ENCODE measurements around the gene BTNL3. TPM values are rescaled to one million over a fixed set of nuclear protein-coding genes. Genes with fewer than 3 reads are reported as not detected.

BTNL3 gene, protein sequence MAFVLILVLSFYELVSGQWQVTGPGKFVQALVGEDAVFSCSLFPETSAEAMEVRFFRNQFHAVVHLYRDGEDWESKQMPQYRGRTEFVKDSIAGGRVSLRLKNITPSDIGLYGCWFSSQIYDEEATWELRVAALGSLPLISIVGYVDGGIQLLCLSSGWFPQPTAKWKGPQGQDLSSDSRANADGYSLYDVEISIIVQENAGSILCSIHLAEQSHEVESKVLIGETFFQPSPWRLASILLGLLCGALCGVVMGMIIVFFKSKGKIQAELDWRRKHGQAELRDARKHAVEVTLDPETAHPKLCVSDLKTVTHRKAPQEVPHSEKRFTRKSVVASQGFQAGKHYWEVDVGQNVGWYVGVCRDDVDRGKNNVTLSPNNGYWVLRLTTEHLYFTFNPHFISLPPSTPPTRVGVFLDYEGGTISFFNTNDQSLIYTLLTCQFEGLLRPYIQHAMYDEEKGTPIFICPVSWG
- not detected for polyA plus RNA-seq (2013, experiment 1 of 2)
- not detected for polyA plus RNA-seq (2013, experiment 2 of 2)

DNA sequence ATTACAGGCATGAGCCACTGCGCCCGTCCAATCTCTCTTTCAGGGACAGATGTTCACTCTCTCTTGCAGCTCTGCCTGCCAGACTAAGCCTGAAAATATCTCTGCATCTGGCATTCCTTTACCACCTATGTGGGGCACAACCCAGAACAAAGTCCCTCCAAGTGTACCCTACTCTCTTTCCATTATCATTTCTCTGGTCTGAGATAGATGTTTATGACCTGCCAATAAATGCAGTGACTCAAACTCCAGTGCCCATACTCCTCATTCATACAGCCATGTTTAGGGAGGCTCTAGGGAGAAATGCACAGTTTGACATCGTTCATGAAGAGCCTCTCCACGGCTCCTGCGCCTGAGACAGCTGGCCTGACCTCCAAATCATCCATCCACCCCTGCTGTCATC is at the start of gene BTNL3:
TSS of gene BTNL3 (plus strand) at position 255 of the 400 bp plus-strand sequence. CDS start 183 bp downstream, outside the sequence.
- Histone ChIP-seq H3K79me1 (ENCODE audit: low read depth, low read length) (no peaks in the 10 kb centered on the region), H2BK12ac (ENCODE audit: low read length) (no peak within 1 kb of the TSS), H4K8ac (ENCODE audit: low read depth, low read length) (no peak within 1 kb of the TSS), H3K27ac (replicated peaks; ENCODE audit: low read length) (no peak within 1 kb of the TSS), H4K91ac (ENCODE audit: low read depth, low read length, poor library complexity) (no peak within 1 kb of the TSS), H3K27me3 (ENCODE audit: control insufficient read depth in 3 of 3, insufficient read depth in 3 of 3, low read depth in 1 of 3, low read length in 3 of 3) (no peaks in the 10 kb centered on the region), H2AFZ (ENCODE audit: low read length) (no peak within 1 kb of the TSS), H3K4ac (ENCODE audit: low read length) (no peak within 1 kb of the TSS), H3K23ac (ENCODE audit: low read depth, low read length, poor library complexity) (no peak within 1 kb of the TSS), H3K14ac (ENCODE audit: low read length) (no peak within 1 kb of the TSS), H3K18ac (ENCODE audit: low read length) (peak within 1 kb of the TSS; percentile 19), H2BK15ac (ENCODE audit: low read length) (no peak within 1 kb of the TSS), H2AK5ac (ENCODE audit: low read depth, low read length) (no peak within 1 kb of the TSS), H3K36me3 (replicated peaks in 1 of 2; ENCODE audit: control insufficient read depth in 2 of 2, insufficient read depth in 2 of 2, low read length in 2 of 2) (no peaks in the 10 kb centered on the region), H2BK120ac (ENCODE audit: low read depth, low read length) (no peak within 1 kb of the TSS), H3K9me3 (replicated peaks in 1 of 2; ENCODE audit: control insufficient read depth in 2 of 2, insufficient read depth in 1 of 2, low read depth in 1 of 2, low read length in 2 of 2) (no peaks in the 10 kb centered on the region), H2BK5ac (ENCODE audit: low read length) (no peak within 1 kb of the TSS), H3K4me2 (ENCODE audit: insufficient read depth, low read length, poor library complexity, severe bottlenecking) (no peak within 1 kb of the TSS), H3K4me1 (ENCODE audit: control insufficient read depth in 2 of 2, insufficient read depth in 1 of 2, low read depth in 1 of 2, low read length in 2 of 2) (peaks cover 0 to 1% of the 10 kb centered on the region in 2 donors), H3K9ac (ENCODE audit: low read depth, low read length, poor library complexity) (no peak within 1 kb of the TSS), H3K4me3 (ENCODE audit: low read length in 2 of 2) (no peak within 1 kb of the TSS)
- no CpG with 5 or more reads among the region's 5 CpGs for WGBS, 2 donors (ENCODE audit: extremely low coverage in 2 of 2, insufficient read length in 2 of 2, insufficient replicate concordance in 1 of 2)
- no peak for DNase-seq (ENCODE audit: low spot score)

DNA sequence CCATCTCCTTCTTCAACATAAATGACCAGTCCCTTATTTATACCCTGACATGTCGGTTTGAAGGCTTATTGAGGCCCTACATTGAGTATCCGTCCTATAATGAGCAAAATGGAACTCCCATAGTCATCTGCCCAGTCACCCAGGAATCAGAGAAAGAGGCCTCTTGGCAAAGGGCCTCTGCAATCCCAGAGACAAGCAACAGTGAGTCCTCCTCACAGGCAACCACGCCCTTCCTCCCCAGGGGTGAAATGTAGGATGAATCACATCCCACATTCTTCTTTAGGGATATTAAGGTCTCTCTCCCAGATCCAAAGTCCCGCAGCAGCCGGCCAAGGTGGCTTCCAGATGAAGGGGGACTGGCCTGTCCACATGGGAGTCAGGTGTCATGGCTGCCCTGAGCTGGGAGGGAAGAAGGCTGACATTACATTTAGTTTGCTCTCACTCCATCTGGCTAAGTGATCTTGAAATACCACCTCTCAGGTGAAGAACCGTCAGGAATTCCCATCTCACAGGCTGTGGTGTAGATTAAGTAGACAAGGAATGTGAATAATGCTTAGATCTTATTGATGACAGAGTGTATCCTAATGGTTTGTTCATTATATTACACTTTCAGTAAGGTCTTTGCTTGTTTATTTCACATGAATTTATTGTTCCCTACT is 38.2 kb upstream of the BTNL3 start:
- no peak overlapping the region for H2AFZ ChIP-seq (ENCODE audit: low read length)
- H3K9ac ChIP-seq (ENCODE audit: low read depth, low read length, poor library complexity) = no peak overlapping the region
- H3K4me3 ChIP-seq (ENCODE audit: low read length in 2 of 2) = no peak overlapping the region
- no peak overlapping the region for H2BK120ac ChIP-seq (ENCODE audit: low read depth, low read length)
- H2BK5ac ChIP-seq (ENCODE audit: low read length) = no peak overlapping the region
- no peak for DNase-seq (ENCODE audit: low spot score)
- H3K4me1 ChIP-seq (ENCODE audit: control insufficient read depth in 2 of 2, insufficient read depth in 1 of 2, low read depth in 1 of 2, low read length in 2 of 2) = no peaks in the 10 kb centered on the region
- H4K8ac ChIP-seq (ENCODE audit: low read depth, low read length) = no peak overlapping the region
- no CpG with 5 or more reads among the region's 6 CpGs for WGBS, 2 donors (ENCODE audit: extremely low coverage in 2 of 2, insufficient read length in 2 of 2, insufficient replicate concordance in 1 of 2)
- no peaks in the 10 kb centered on the region for H3K36me3 ChIP-seq (replicated peaks in 1 of 2; ENCODE audit: control insufficient read depth in 2 of 2, insufficient read depth in 2 of 2, low read length in 2 of 2)
- no peaks in the 10 kb centered on the region for H3K27me3 ChIP-seq (ENCODE audit: control insufficient read depth in 3 of 3, insufficient read depth in 3 of 3, low read depth in 1 of 3, low read length in 3 of 3)
- H4K91ac ChIP-seq (ENCODE audit: low read depth, low read length, poor library complexity) = no peak overlapping the region
- H2AK5ac ChIP-seq (ENCODE audit: low read depth, low read length) = no peak overlapping the region
- no peak overlapping the region for H2BK15ac ChIP-seq (ENCODE audit: low read length)
- H3K14ac ChIP-seq (ENCODE audit: low read length) = no peak overlapping the region
- H3K18ac ChIP-seq (ENCODE audit: low read length) = no peak overlapping the region
- no peaks in the 10 kb centered on the region for H3K9me3 ChIP-seq (replicated peaks in 1 of 2; ENCODE audit: control insufficient read depth in 2 of 2, insufficient read depth in 1 of 2, low read depth in 1 of 2, low read length in 2 of 2)
- H3K4ac ChIP-seq (ENCODE audit: low read length) = no peak overlapping the region
- H3K23ac ChIP-seq (ENCODE audit: low read depth, low read length, poor library complexity) = no peak overlapping the region
- no peaks in the 10 kb centered on the region for H3K79me1 ChIP-seq (ENCODE audit: low read depth, low read length)
- no peak overlapping the region for H3K27ac ChIP-seq (replicated peaks; ENCODE audit: low read length)
- H2BK12ac ChIP-seq (ENCODE audit: low read length) = no peak overlapping the region
- H3K4me2 ChIP-seq (ENCODE audit: insufficient read depth, low read length, poor library complexity, severe bottlenecking) = no peak overlapping the region

DNA sequence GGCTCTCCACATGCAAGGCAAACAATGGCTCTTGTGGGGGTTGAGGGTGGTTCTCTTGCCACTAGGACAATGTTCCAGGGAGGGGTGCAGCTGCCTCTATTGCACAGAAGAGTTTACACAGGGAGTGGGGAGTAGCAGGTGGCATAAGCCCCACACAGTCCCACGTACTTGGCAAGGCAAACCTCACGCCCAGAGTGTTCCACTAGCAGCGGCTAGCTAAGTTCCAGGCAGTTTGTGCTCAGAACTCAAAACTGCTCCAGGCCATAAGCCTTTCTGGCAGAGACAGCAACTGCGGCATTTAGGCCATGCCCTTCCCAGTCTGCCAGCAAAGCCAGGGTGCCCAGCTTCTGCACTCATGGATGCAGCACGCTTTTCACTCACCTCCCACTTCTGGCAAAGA is 29.0 kb upstream of the BTNL3 start:
- no peak overlapping the region for H4K91ac ChIP-seq (ENCODE audit: low read depth, low read length, poor library complexity)
- no peak overlapping the region for H3K4me3 ChIP-seq (ENCODE audit: low read length in 2 of 2)
- H4K8ac ChIP-seq (ENCODE audit: low read depth, low read length) = peak overlapping the region; percentile 74
- H2AFZ ChIP-seq (ENCODE audit: low read length) = no peak overlapping the region
- H3K36me3 ChIP-seq (replicated peaks in 1 of 2; ENCODE audit: control insufficient read depth in 2 of 2, insufficient read depth in 2 of 2, low read length in 2 of 2) = no peaks in the 10 kb centered on the region
- peaks cover 0 to 7% of the 10 kb centered on the region in 2 donors for H3K9me3 ChIP-seq (replicated peaks in 1 of 2; ENCODE audit: control insufficient read depth in 2 of 2, insufficient read depth in 1 of 2, low read depth in 1 of 2, low read length in 2 of 2)
- no peak overlapping the region for H3K4me2 ChIP-seq (ENCODE audit: insufficient read depth, low read length, poor library complexity, severe bottlenecking)
- H3K23ac ChIP-seq (ENCODE audit: low read depth, low read length, poor library complexity) = no peak overlapping the region
- H2BK15ac ChIP-seq (ENCODE audit: low read length) = no peak overlapping the region
- no peak for DNase-seq (ENCODE audit: low spot score)
- no CpG with 5 or more reads among the region's 5 CpGs for WGBS, 2 donors (ENCODE audit: extremely low coverage in 2 of 2, insufficient read length in 2 of 2, insufficient replicate concordance in 1 of 2)
- no peak overlapping the region for H3K14ac ChIP-seq (ENCODE audit: low read length)
- H3K18ac ChIP-seq (ENCODE audit: low read length) = peak overlapping the region; percentile 36
- no peak overlapping the region for H3K4ac ChIP-seq (ENCODE audit: low read length)
- no peak overlapping the region for H2BK5ac ChIP-seq (ENCODE audit: low read length)
- no peak overlapping the region for H2AK5ac ChIP-seq (ENCODE audit: low read depth, low read length)
- no peak overlapping the region for H2BK12ac ChIP-seq (ENCODE audit: low read length)
- H3K4me1 ChIP-seq (ENCODE audit: control insufficient read depth in 2 of 2, insufficient read depth in 1 of 2, low read depth in 1 of 2, low read length in 2 of 2) = no peaks in the 10 kb centered on the region
- H3K79me1 ChIP-seq (ENCODE audit: low read depth, low read length) = no peaks in the 10 kb centered on the region
- no peak overlapping the region for H2BK120ac ChIP-seq (ENCODE audit: low read depth, low read length)
- no peaks in the 10 kb centered on the region for H3K27me3 ChIP-seq (ENCODE audit: control insufficient read depth in 3 of 3, insufficient read depth in 3 of 3, low read depth in 1 of 3, low read length in 3 of 3)
- H3K9ac ChIP-seq (ENCODE audit: low read depth, low read length, poor library complexity) = no peak overlapping the region
- H3K27ac ChIP-seq (replicated peaks; ENCODE audit: low read length) = no peak overlapping the region

DNA sequence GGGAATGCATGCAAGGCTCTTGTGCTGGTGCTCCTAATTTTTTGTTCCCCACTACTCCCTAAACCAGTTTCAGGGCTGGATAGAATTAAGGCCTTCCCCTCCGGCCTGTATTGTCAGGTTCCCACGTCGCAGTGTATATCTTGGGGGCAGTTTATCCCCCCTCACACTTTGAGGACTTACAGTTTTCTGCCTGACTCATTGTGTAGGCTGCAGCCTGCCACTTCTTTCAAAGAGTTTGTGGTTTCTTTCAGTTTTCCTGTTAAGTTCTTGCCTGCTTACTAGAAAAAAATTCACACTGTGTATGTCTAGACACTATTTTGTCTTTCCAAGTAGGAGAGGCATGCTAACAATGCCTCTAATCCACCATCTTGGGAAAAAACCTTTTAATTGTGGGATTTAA is 28.4 kb upstream of the BTNL3 start:
- Histone ChIP-seq H3K14ac (ENCODE audit: low read length) (no peak overlapping the region), H2BK5ac (ENCODE audit: low read length) (no peak overlapping the region), H4K91ac (ENCODE audit: low read depth, low read length, poor library complexity) (no peak overlapping the region), H3K4me1 (ENCODE audit: control insufficient read depth in 2 of 2, insufficient read depth in 1 of 2, low read depth in 1 of 2, low read length in 2 of 2) (no peaks in the 10 kb centered on the region), H2BK15ac (ENCODE audit: low read length) (no peak overlapping the region), H4K8ac (ENCODE audit: low read depth, low read length) (no peak overlapping the region), H3K23ac (ENCODE audit: low read depth, low read length, poor library complexity) (no peak overlapping the region), H3K9me3 (replicated peaks in 1 of 2; ENCODE audit: control insufficient read depth in 2 of 2, insufficient read depth in 1 of 2, low read depth in 1 of 2, low read length in 2 of 2) (peaks cover 0 to 7% of the 10 kb centered on the region in 2 donors), H3K4ac (ENCODE audit: low read length) (no peak overlapping the region), H3K4me3 (ENCODE audit: low read length in 2 of 2) (no peak overlapping the region), H2AFZ (ENCODE audit: low read length) (no peak overlapping the region), H3K18ac (ENCODE audit: low read length) (no peak overlapping the region), H3K4me2 (ENCODE audit: insufficient read depth, low read length, poor library complexity, severe bottlenecking) (no peak overlapping the region), H3K27ac (replicated peaks; ENCODE audit: low read length) (no peak overlapping the region), H2BK120ac (ENCODE audit: low read depth, low read length) (no peak overlapping the region), H2AK5ac (ENCODE audit: low read depth, low read length) (no peak overlapping the region), H3K79me1 (ENCODE audit: low read depth, low read length) (no peaks in the 10 kb centered on the region), H3K27me3 (ENCODE audit: control insufficient read depth in 3 of 3, insufficient read depth in 3 of 3, low read depth in 1 of 3, low read length in 3 of 3) (no peaks in the 10 kb centered on the region), H3K36me3 (replicated peaks in 1 of 2; ENCODE audit: control insufficient read depth in 2 of 2, insufficient read depth in 2 of 2, low read length in 2 of 2) (no peaks in the 10 kb centered on the region), H3K9ac (ENCODE audit: low read depth, low read length, poor library complexity) (no peak overlapping the region), H2BK12ac (ENCODE audit: low read length) (no peak overlapping the region)
- DNase-seq (ENCODE audit: low spot score) = no peak
- no CpG with 5 or more reads among the region's 3 CpGs for WGBS, 2 donors (ENCODE audit: extremely low coverage in 2 of 2, insufficient read length in 2 of 2, insufficient replicate concordance in 1 of 2)

Measured in neuronal stem cell (in vitro differentiated cells).